Posterior vena cava (tissue), 2 donors: ENCODE measurements around the gene DENND2D. TPM values are rescaled to one million over a fixed set of nuclear protein-coding genes. Genes with fewer than 3 reads are reported as not detected.
A peak's percentile ranks its signal among the peaks of the same experiment; 100 is the strongest.

Source experiments
- DNase-seq: peaks from one replicate; pipeline ENCODE4 v3.0.0-alpha.2; 2020; ENCODE audit warnings: low spot score
- intact Hi-C, 2 donors: fragments of 100-400 bp; cut with DNase I; formaldehyde crosslinking; loops; one replicate each; pipeline versions ENCODE4 v1.14.1 to v1.14.2; 2022 to 2023
- total RNA-seq, 2 donors: library from RNA; stranded (reverse); fragmentation: NEBNext Ultra II Directional; extraction: Animal tissue kit (Norgen Biotek cat#: 25700); gene quantifications; one replicate each; pipeline ENCODE4 v1.2.1, GENCODE V29; 2021
- donor health status: DM: yes; HTN: yes; CAD: no.
- donor health status: DM: yes; HTN: yes; CAD: no.

Gene DENND2D
- total RNA-seq, 2 donors from 2014 or later: 10.5 to 15.7 TPM

GRCh38 chr1:111147948-111148347, 52.5 kb downstream of the DENND2D start:
- DNase-seq: no peak
- intact Hi-C loops: loop anchor here in 1 of 2 donors (5.0 kb wide), 1 partner anchor 199 kb away; no protein-coding TSS in a partner anchor

- intact Hi-C loops: loop anchor here in 1 of 2 donors (5.0 kb wide), 1 partner anchor 201 kb away; no protein-coding TSS in a partner anchor
- DNase-seq: no peak
Measured at GRCh38 chr1:111145963-111146768, 54.3 kb downstream of the DENND2D start.

- intact Hi-C loops: loop anchor here in 1 of 2 donors (5.0 kb wide), 1 partner anchor 202 kb away; no protein-coding TSS in a partner anchor
- DNase-seq: no peak
Measured at GRCh38 chr1:111145542-111145941, 54.9 kb downstream of the DENND2D start.

GRCh38 chr1:111142356-111142975, 58.0 kb downstream of the DENND2D start:
- no peak for DNase-seq
- intact Hi-C loops: no loop called here

- DNase-seq: no peak
- intact Hi-C loops: no loop called here
Measured at GRCh38 chr1:111141245-111142220, 58.9 kb downstream of the DENND2D start.

GRCh38 chr1:111140680-111140967, 59.8 kb downstream of the DENND2D start:
- intact Hi-C loops: no loop called here
- no peak for DNase-seq

GRCh38 chr1:111139956-111140679, 60.3 kb downstream of the DENND2D start, which contains the start of the genes CEPT1 and DRAM2:
Gene CEPT1, plus strand, starts transcription at chr1:111140223. Its CDS starts 7,492 bp downstream, at chr1:111147715.
Gene DRAM2, minus strand, starts transcription at chr1:111140093. Its CDS starts 8,539 bp downstream, at chr1:111131554.
- intact Hi-C loops: loop anchor here in 1 of 2 donors (5.0 kb wide), 1 partner anchor 552 kb away; no protein-coding TSS in a partner anchor
- peak; percentile 98 for DNase-seq

GRCh38 chr1:111139324-111139955, 61.0 kb downstream of the DENND2D start:
- peak; percentile 81 for DNase-seq
- intact Hi-C loops: loop anchor here in 1 of 2 donors (5.0 kb wide), 1 partner anchor 553 kb away; no protein-coding TSS in a partner anchor

Other genes starting within 250 kb of the DENND2D start
- 10 to 100 TPM in 1 of 2 donors, 1 to 10 TPM in 1; 8.2 to 10.6 TPM for gene LRIF1, start 236.7 kb downstream of the DENND2D start, total RNA-seq
- 10 to 100 TPM; 24.9 to 25.7 TPM for gene DRAM2, start 60.6 kb downstream of the DENND2D start, total RNA-seq
- 10 to 100 TPM; 23.5 to 29.2 TPM for gene CEPT1, start 60.4 kb downstream of the DENND2D start, total RNA-seq
- gene CHI3L2, start 27.1 kb upstream of the DENND2D start, total RNA-seq: 10 to 100 TPM in 1 of 2 donors, 1 to 10 TPM in 1; 7.9 to 23.4 TPM
- gene CHIA, start 90.2 kb upstream of the DENND2D start, total RNA-seq: not detected
- 1 to 10 TPM; 1.5 to 1.6 TPM for gene OVGP1, start 227.1 kb upstream of the DENND2D start, total RNA-seq
- gene WDR77, start 248.6 kb upstream of the DENND2D start, total RNA-seq: 10 to 100 TPM; 20.9 to 21.2 TPM
- gene ATP5PB, start 248.8 kb upstream of the DENND2D start, total RNA-seq: 100 to 1,000 TPM; 148 to 164 TPM